ENCODE measurements around the gene MT1X.

DNA sequence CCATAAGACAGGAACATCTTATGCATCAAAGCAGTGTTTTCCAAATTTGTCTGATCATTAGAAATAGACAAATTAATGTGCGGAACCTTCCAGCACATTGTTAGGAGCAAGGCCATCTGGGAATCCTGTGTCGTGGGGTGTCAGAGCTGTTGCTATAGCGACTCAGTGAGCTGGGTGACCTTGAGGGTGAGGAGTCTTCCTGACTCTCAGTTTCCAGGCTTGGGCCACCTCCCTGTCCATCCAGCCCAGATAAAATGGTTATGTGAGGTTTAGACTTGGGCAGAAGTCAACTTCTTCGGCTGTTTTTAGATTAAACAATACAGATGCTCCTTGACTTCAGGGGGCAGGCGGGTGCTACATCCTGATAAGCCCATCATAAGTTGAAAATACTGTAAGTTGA is 20.6 kb downstream of the MT1X start:
- TF ChIP-seq CTCF (conservative IDR thresholded peaks at IDR 0.05; ENCODE audit: low read depth in 2 of 2) (no peak), REST (IDR thresholded peaks at IDR 0.05; ENCODE audit: unreplicated experiment) (no peak), POLR2AphosphoS5 (IDR thresholded peaks at IDR 0.05; ENCODE audit: low read depth) (no peak), EZH2phosphoT487 (IDR thresholded peaks at IDR 0.05; ENCODE audit: unreplicated experiment) (no peak), JUNB (IDR thresholded peaks at IDR 0.05; ENCODE audit: unreplicated experiment) (no peak), EZH2 (IDR thresholded peaks at IDR 0.05; ENCODE audit: low read depth, unreplicated experiment) (no peak), CREB1 (CRISPR knock-in tag; IDR thresholded peaks at IDR 0.05; ENCODE audit: low read depth) (no peak), ZNF114 (CRISPR knock-in tag; IDR thresholded peaks at IDR 0.05) (no peak), ZNF331 (CRISPR knock-in tag; IDR thresholded peaks at IDR 0.05; ENCODE audit: low read depth) (no peak), STAT1 (IDR thresholded peaks at IDR 0.05; ENCODE audit: unreplicated experiment) (no peak)
- TF ChIP-seq, protein P1, sequence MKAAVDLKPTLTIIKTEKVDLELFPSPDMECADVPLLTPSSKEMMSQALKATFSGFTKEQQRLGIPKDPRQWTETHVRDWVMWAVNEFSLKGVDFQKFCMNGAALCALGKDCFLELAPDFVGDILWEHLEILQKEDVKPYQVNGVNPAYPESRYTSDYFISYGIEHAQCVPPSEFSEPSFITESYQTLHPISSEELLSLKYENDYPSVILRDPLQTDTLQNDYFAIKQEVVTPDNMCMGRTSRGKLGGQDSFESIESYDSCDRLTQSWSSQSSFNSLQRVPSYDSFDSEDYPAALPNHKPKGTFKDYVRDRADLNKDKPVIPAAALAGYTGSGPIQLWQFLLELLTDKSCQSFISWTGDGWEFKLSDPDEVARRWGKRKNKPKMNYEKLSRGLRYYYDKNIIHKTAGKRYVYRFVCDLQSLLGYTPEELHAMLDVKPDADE (IDR thresholded peaks at IDR 0.05) = no peak
